K562 (cell line): ENCODE measurements around the gene CDX1.

Experiments used
- CHD1 ChIP-seq: fragments of 200-600 bp; sonication (generic); IDR thresholded peaks from one replicate; pipeline ENCODE4 v1.6.1; 2012; ENCODE audit warnings: mild to moderate bottlenecking, moderate library complexity, low read length, inconsistent platforms
- CTCF ChIP-seq, 3 experiments: IDR thresholded peaks in 2 of 3; conservative IDR thresholded peaks in 1 of 3; 2 replicates each; pipeline ENCODE4 v1.5.1; 2011 to 2012; ENCODE audit warnings: low read length in 3 of 3, mild to moderate bottlenecking in 3 of 3, control low read depth in 2 of 3, improper control_type of control experiment in 1 of 3, inconsistent platforms in 1 of 3, low read depth in 1 of 3, mixed read lengths in 1 of 3, moderate library complexity in 1 of 3; ENCODE audit not compliant: insufficient read depth in 2 of 3
- EHMT2 ChIP-seq: fragments of 450-650 bp; IDR thresholded peaks from 2 replicates; pipeline ENCODE4 v1.6.1; 2018; ENCODE audit warnings: antibody characterized with exemption
- ETV5 ChIP-seq: sonication (generic); formaldehyde crosslinking; IDR thresholded peaks from 2 replicates; pipeline ENCODE4 v1.4.0; 2020; ENCODE audit warnings: low read depth, mild to moderate bottlenecking, missing genetic modification reagents
- MYNN ChIP-seq, 2 experiments: sonication (generic); formaldehyde crosslinking in 1 of 2; IDR thresholded peaks; 2 replicates each; pipeline versions ENCODE4 v1.5.0 to v1.6.1; 2016 to 2020; ENCODE audit warnings: antibody characterized with exemption in 1 of 2, missing genetic modification reagents in 1 of 2
- POU5F1 ChIP-seq: fragments of 150-350 bp; IDR thresholded peaks from 2 replicates; pipeline ENCODE4 v1.6.1; 2014; ENCODE audit warnings: borderline replicate concordance, low read length, low read depth, mild to moderate bottlenecking; ENCODE audit not compliant: partially characterized antibody
- SP1 ChIP-seq: sonication (generic); formaldehyde crosslinking; IDR thresholded peaks from 2 replicates; pipeline ENCODE4 v1.8.1; 2022; ENCODE audit warnings: mild to moderate bottlenecking, missing genetic modification reagents
- TAF1 ChIP-seq: IDR thresholded peaks from 2 replicates; pipeline ENCODE4 v1.6.1; 2011; ENCODE audit warnings: mild to moderate bottlenecking, low read length, moderate library complexity; ENCODE audit not compliant: insufficient read depth, control insufficient read depth, severe bottlenecking; ENCODE audit errors: extremely low read depth
- YY1 ChIP-seq, 3 experiments: IDR thresholded peaks; 2 replicates each; pipeline ENCODE4 v1.6.1; 2011; ENCODE audit warnings: low read length in 2 of 3, mild to moderate bottlenecking in 2 of 3, moderate library complexity in 2 of 3, borderline replicate concordance in 1 of 3, control low read depth in 1 of 3, low read depth in 1 of 3; ENCODE audit not compliant: insufficient read depth in 3 of 3, insufficient replicate concordance in 2 of 3, control insufficient read depth in 1 of 3, insufficient read length in 1 of 3; ENCODE audit errors: extremely low read depth in 1 of 3
- ZNF232 ChIP-seq: sonication (generic); formaldehyde crosslinking; IDR thresholded peaks from 2 replicates; pipeline ENCODE4 v1.8.0; 2022; ENCODE audit warnings: mild to moderate bottlenecking, missing genetic modification reagents
- ZNF274 ChIP-seq: IDR thresholded peaks from 2 replicates; pipeline ENCODE4 v1.6.1; 2011; ENCODE audit warnings: low read depth, mild to moderate bottlenecking, low read length, moderate library complexity, borderline replicate concordance
- TF ChIP-seq, protein P1 (sequence below): sonication (generic); formaldehyde crosslinking; IDR thresholded peaks from 2 replicates; pipeline ENCODE4 v1.9.0; 2022; ENCODE audit warnings: mild to moderate bottlenecking, missing genetic modification reagents

DNA sequence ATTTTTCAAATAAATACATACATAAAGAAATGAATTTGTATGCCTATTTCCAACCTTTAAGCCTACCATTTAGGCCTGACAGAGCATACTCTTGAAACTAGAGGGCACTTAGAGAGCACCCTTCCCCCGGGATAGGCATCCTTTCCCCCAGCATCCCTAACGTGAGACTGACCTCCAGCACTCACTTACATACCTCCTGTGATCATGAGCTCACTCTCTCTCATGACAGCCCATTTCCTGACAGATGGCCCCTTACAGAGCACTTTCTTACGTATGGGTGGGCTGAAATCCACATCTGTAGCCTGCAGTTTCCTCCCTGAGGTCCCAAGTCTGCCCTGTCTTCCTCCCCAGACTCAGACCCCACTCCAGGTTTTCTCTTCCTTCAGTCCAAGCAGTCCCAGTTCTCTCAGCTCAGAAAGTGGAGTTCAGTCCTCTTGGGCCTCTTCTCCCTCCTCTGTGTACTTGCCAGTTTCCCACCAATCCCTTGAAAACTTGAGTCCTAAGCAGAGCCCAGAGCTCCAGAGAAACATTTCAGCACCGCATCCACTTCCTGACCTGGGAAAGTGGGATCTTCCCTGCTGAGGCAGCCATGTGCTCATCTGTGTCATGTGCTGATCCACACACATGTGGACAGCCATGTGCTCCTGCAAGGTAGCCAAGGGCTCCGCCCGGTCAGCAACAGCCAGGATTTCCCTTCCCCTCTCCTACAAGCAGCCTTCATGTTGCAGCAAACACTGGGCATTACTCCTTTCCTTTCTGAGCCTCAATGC, 2.2 kb upstream of the CDX1 start:
- no peak for TF ChIP-seq ZNF274
- no peak for TF ChIP-seq EHMT2
- TF ChIP-seq TAF1: no peak
- TF ChIP-seq MYNN (IDR thresholded peaks at IDR 0.05): no peak
- TF ChIP-seq MYNN (CRISPR knock-in tag; IDR thresholded peaks at IDR 0.05): no peak
- no peak for TF ChIP-seq CTCF (IDR thresholded peaks at IDR 0.05 in 2 of 3, conservative IDR thresholded peaks at IDR 0.05 in 1 of 3; ENCODE audit: insufficient read depth in 2 of 3, low read depth in 1 of 3, low read length in 3 of 3)
- no peak for TF ChIP-seq POU5F1
- TF ChIP-seq, protein P1, sequence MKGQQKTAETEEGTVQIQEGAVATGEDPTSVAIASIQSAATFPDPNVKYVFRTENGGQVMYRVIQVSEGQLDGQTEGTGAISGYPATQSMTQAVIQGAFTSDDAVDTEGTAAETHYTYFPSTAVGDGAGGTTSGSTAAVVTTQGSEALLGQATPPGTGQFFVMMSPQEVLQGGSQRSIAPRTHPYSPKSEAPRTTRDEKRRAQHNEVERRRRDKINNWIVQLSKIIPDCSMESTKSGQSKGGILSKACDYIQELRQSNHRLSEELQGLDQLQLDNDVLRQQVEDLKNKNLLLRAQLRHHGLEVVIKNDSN (CRISPR knock-in tag): no peak
- no peak for TF ChIP-seq SP1 (CRISPR knock-in tag)
- no peak for TF ChIP-seq ZNF232 (CRISPR knock-in tag)
- no peak for TF ChIP-seq CHD1
- no peak for TF ChIP-seq YY1 (IDR thresholded peaks at IDR 0.05; ENCODE audit: borderline replicate concordance in 1 of 3, control insufficient read depth in 1 of 3, extremely low read depth in 1 of 3, insufficient read depth in 3 of 3, insufficient read length in 1 of 3, insufficient replicate concordance in 2 of 3, low read depth in 1 of 3, low read length in 2 of 3)
- no peak for TF ChIP-seq ETV5 (CRISPR knock-in tag)
